Stimulated activated CD4-positive, alpha-beta T cell treated with anti-CD3 and anti-CD28 coated beads, Interleukin-15, amount 100 ng/mL, for 48 hours (primary cell): Measurements from ENCODE around the gene HIRIP3.
"Not testable (repeated sequence)": the region's sequence is repeated elsewhere in the genome, so short reads cannot be mapped to it uniquely, and the experiment has no call there.

Experiments
- DNase-seq, 2 donors: peaks; one replicate each; pipeline ENCODE4 v3.0.0-alpha.2; 2020; ENCODE audit warnings: low read depth in 2 of 2

Gene HIRIP3

GRCh38 chr16:29959821-29960220, 35.6 kb downstream of the HIRIP3 start:
- not testable (repeated sequence) for DNase-seq

GRCh38 chr16:29959293-29959692, 36.1 kb downstream of the HIRIP3 start:
- DNase-seq: no peak

GRCh38 chr16:29958756-29959155, 36.7 kb downstream of the HIRIP3 start:
- DNase-seq: no peak

GRCh38 chr16:29951625-29952365, 43.6 kb downstream of the HIRIP3 start:
- no peak for DNase-seq

GRCh38 chr16:29950806-29951461, 44.5 kb downstream of the HIRIP3 start:
- no peak for DNase-seq

- DNase-seq: no peak
Observed at GRCh38 chr16:29947897-29948296, 47.5 kb downstream of the HIRIP3 start.

- DNase-seq: no peak
Observed at GRCh38 chr16:29943846-29944799, 51.3 kb downstream of the HIRIP3 start.
